Neural cell (in vitro differentiated cells): ENCODE data around the gene GRAMD4.

ENCODE experiments used
- EP300 ChIP-seq: fragments of 450-650 bp; conservative IDR thresholded peaks from 2 replicates; pipeline ENCODE4 v1.6.1; 2014; ENCODE audit warnings: antibody characterized with exemption, mild to moderate bottlenecking, moderate library complexity; ENCODE audit not compliant: poor library complexity, severe bottlenecking
- POLR2AphosphoS5 ChIP-seq: IDR thresholded peaks from 2 replicates; pipeline ENCODE4 v1.6.1; 2012
- TF ChIP-seq, protein P1 (sequence below): fragments of 450-650 bp; IDR thresholded peaks from 2 replicates; pipeline ENCODE4 v1.5.1; 2014; ENCODE audit warnings: antibody characterized with exemption, mild to moderate bottlenecking, moderate library complexity; ENCODE audit not compliant: poor library complexity, severe bottlenecking

DNA sequence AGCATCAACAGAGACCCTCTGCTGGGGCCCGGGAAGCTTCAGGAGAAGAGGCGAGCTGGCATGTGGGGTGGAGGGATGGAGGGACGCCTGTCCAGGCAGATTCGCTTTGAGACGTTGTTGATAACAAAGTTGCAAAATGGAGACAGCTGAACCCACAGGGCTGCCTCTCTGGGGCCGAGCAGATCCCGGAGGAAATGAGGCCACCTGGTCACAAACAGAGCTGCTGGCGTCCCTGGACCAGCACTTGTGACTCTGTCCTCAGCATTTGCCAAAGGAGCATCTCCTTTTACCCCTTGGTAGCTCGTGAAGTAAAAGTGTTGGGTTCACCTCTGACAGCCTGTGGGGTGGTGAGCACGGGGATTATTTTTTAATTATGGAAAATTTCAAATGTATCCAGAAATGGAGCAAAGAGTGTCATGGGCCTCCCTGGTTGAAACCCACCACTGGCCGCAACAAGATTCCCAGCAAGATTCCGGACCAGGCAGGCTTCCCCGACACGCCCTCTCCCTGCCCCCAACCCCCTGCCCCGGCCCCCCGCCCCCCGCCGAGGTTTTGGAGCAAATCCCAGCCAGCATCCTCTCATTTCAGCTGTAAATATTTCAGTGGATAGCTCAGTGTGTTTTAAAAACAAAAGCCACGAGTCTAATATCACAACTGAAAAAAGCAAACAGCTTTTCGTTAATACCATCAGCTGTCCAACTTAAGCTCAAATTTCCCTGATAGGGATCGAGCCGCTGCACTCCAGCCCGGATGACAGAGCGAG is 20.3 kb downstream of the GRAMD4 start:
- TF ChIP-seq, protein P1, sequence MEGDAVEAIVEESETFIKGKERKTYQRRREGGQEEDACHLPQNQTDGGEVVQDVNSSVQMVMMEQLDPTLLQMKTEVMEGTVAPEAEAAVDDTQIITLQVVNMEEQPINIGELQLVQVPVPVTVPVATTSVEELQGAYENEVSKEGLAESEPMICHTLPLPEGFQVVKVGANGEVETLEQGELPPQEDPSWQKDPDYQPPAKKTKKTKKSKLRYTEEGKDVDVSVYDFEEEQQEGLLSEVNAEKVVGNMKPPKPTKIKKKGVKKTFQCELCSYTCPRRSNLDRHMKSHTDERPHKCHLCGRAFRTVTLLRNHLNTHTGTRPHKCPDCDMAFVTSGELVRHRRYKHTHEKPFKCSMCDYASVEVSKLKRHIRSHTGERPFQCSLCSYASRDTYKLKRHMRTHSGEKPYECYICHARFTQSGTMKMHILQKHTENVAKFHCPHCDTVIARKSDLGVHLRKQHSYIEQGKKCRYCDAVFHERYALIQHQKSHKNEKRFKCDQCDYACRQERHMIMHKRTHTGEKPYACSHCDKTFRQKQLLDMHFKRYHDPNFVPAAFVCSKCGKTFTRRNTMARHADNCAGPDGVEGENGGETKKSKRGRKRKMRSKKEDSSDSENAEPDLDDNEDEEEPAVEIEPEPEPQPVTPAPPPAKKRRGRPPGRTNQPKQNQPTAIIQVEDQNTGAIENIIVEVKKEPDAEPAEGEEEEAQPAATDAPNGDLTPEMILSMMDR, result no peak
- TF ChIP-seq POLR2AphosphoS5 (no peak), EP300 (no peak)
